ENCODE measurements around the gene OR4D9.

DNA sequence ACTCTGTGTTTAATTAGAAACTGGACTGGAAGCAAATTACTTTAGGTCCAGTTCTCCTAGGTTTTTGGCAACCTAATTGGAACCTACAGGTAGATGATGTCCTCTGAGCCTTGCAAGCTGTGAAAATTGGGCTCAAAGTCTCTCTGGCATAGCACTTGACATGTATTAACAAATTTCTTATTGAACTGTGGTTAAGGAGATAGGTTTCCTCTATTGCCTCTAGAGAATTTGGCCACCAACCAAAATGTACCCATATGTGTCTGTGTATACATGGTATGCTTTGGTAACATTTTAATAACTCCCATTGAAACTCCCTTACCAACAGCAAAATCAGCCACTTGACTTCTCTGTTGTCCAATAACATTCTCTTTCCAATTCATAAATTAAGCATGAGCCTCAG is 38.3 kb upstream of the OR4D9 start, which contains the start of gene OR4D10:
- no peak for TF ChIP-seq TAF1 (IDR thresholded peaks at IDR 0.05; ENCODE audit: borderline replicate concordance, low read depth, low read length)
- TF ChIP-seq POLR2A (IDR thresholded peaks at IDR 0.05; ENCODE audit: low read depth, low read length) = no peak

All from GM12892 (cell line).